ENCODE data around the gene MUCL3. TPM values are rescaled to one million over a fixed set of nuclear protein-coding genes. Genes with fewer than 3 reads are reported as not detected.

Gene MUCL3
- total RNA-seq, 4 donors from 2014 or later, result 0.04 TPM; not detected in 3

- TF ChIP-seq CTCF (IDR thresholded peaks at IDR 0.05) (no peak), POLR2A (IDR thresholded peaks at IDR 0.05) (no peak), EP300 (IDR thresholded peaks at IDR 0.05) (no peak), POLR2AphosphoS5 (IDR thresholded peaks at IDR 0.05) (no peak)
- WGBS, 2 donors (ENCODE audit: low coverage in 1 of 2), result 13 to 32% methylated on average over 9 to 19 of the region's 46 CpGs
- Histone ChIP-seq H3K9me3 (no peaks in the 10 kb centered on the region), H3K36me3 (no peaks in the 10 kb centered on the region), H3K4me3 (peak overlapping the region; percentile 10 to 54), H3K27me3 (peaks cover 53% of the 10 kb centered on the region), H3K27ac (peak overlapping the region in 2 of 4 donors; percentile 27 to 63), H3K4me1 (peaks cover 0 to 15% (median 0%) of the 10 kb centered on the region in 3 donors)
- ATAC-seq, result peak; percentile 63
These were observed 14.7 kb downstream of the MUCL3 start for GRCh38 chr6:30955367-30956042.

GRCh38 chr6:30957716-30958115 is 16.9 kb downstream of the MUCL3 start:
- H3K27ac ChIP-seq, result no peak overlapping the region
- peaks cover 47% of the 10 kb centered on the region for H3K27me3 ChIP-seq
- no peak overlapping the region for H3K4me3 ChIP-seq
- no peaks in the 10 kb centered on the region for H3K36me3 ChIP-seq
- no peaks in the 10 kb centered on the region for H3K9me3 ChIP-seq
- TF ChIP-seq POLR2A (IDR thresholded peaks at IDR 0.05) (no peak), CTCF (IDR thresholded peaks at IDR 0.05) (no peak), POLR2AphosphoS5 (IDR thresholded peaks at IDR 0.05) (no peak), EP300 (IDR thresholded peaks at IDR 0.05) (no peak)
- ATAC-seq, result no peak
- 77% methylated on average over 1 to 2 of the region's 2 CpGs for WGBS, 2 donors (ENCODE audit: low coverage in 1 of 2)
- peaks cover 0 to 15% (median 0%) of the 10 kb centered on the region in 3 donors for H3K4me1 ChIP-seq

GRCh38 chr6:30960907-30961673 is 20.3 kb downstream of the MUCL3 start:
- Histone ChIP-seq H3K4me3 (no peak overlapping the region), H3K27ac (no peak overlapping the region), H3K4me1 (peaks cover 0 to 2% (median 0%) of the 10 kb centered on the region in 3 donors), H3K27me3 (peaks cover 34% of the 10 kb centered on the region), H3K36me3 (no peaks in the 10 kb centered on the region), H3K9me3 (no peaks in the 10 kb centered on the region)
- 75 to 77% methylated on average over 6 to 7 of the region's 9 CpGs for WGBS, 2 donors (ENCODE audit: low coverage in 1 of 2)
- TF ChIP-seq CTCF (IDR thresholded peaks at IDR 0.05) (no peak), POLR2A (IDR thresholded peaks at IDR 0.05) (no peak), POLR2AphosphoS5 (IDR thresholded peaks at IDR 0.05) (no peak), EP300 (IDR thresholded peaks at IDR 0.05) (no peak)
- no peak for ATAC-seq

- Histone ChIP-seq H3K36me3 (no peaks in the 10 kb centered on the region), H3K9me3 (no peaks in the 10 kb centered on the region), H3K27me3 (peaks cover 34% of the 10 kb centered on the region), H3K4me3 (no peak overlapping the region), H3K27ac (no peak overlapping the region), H3K4me1 (no peaks in the 10 kb centered on the region)
- ATAC-seq, result no peak
- TF ChIP-seq POLR2AphosphoS5 (IDR thresholded peaks at IDR 0.05), result no peak
- TF ChIP-seq CTCF (IDR thresholded peaks at IDR 0.05), result no peak
- no peak for TF ChIP-seq POLR2A (IDR thresholded peaks at IDR 0.05)
- no peak for TF ChIP-seq EP300 (IDR thresholded peaks at IDR 0.05)
These were observed 21.9 kb downstream of the MUCL3 start for GRCh38 chr6:30962716-30963115.

All from gastroesophageal sphincter (tissue), 4 donors.